Measurements from ENCODE around the gene NOS3.
"Not testable (repeated sequence)": the region's sequence is repeated elsewhere in the genome, so short reads cannot be mapped to it uniquely, and the experiment has no call there.

The NOS3 gene

DNA sequence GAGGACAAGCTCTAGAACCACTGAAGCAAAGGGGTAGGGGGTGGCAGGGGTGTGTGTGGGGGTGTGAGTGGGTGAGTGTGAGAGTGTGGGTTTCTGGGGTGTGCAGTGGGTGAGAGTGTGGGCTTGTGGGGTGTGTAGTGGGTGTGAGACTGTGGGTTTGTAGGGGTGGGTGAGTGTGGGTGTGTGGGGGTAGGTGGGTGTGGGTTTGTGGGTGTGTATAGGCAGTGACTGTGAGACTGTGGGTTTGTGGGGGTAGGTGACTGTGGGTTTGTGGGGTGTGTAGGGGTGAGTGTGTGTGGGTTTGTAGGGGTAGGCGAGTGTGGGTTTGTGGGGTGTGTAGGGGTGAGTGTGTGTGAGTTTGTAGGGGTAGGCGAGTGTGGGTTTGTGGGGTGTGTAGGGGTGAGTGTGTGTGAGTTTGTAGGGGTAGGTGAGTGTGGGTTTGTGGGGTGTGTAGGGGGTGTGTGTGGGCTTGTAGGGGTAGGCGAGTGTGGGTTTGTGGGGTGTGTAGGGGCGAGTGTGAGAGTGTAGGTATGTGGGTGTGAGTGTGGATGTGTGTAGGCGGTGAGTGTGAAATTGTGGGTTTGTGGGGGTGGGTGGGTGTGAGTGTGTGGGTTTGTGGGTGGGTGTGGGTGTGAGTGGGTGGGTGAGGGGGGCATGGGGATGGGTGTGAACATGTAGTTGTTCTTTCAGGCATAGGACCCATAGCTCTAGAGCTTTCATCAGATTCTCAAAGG is 8.8 kb downstream of the NOS3 start:
- TF ChIP-seq POLR2A (IDR thresholded peaks at IDR 0.05; ENCODE audit: low read depth, low read length), result no peak
- no peak for DNase-seq (ENCODE audit: insufficient read length, low spot score)
- FAIRE-seq, result no peak

DNA sequence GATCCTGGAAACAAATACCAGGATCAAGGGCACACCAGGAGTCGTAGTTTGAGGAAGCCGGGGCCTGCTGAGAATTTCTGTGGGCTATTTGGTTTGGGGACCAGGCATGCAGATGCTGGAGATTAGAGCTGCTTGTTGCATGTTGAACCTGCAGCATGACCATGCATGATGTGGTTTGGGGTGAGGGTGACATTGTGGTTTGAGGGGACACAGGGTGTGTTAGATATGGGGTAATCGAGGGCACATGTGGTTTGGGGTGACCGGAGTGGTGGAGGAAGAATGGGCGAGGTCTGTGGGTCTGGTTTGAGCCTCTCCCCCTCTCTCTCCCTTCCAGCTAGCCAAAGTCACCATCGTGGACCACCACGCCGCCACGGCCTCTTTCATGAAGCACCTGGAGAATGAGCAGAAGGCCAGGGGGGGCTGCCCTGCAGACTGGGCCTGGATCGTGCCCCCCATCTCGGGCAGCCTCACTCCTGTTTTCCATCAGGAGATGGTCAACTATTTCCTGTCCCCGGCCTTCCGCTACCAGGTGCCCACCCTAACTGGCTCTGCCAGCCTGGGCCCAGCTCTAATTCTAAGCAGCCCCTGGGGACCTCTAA is 10.2 kb downstream of the NOS3 start:
- no peak for FAIRE-seq
- DNase-seq (ENCODE audit: insufficient read length, low spot score), result no peak
- TF ChIP-seq POLR2A (IDR thresholded peaks at IDR 0.05; ENCODE audit: low read depth, low read length), result no peak

DNA sequence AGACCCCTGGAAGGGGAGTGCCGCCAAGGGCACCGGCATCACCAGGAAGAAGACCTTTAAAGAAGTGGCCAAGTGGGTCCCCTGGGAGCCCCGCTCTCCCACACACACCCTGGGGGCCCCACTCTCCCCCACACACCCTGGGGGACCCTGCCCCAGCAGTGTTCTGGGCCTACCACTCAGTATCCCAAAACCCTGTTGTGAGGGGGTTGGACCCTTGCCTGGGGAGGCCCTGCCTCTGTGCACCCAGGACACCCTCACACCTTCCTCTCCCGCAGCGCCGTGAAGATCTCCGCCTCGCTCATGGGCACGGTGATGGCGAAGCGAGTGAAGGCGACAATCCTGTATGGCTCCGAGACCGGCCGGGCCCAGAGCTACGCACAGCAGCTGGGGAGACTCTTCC is 10.7 kb downstream of the NOS3 start:
- FAIRE-seq, result no peak
- DNase-seq (ENCODE audit: insufficient read length, low spot score), result no peak
- no peak for TF ChIP-seq POLR2A (IDR thresholded peaks at IDR 0.05; ENCODE audit: low read depth, low read length)

DNA sequence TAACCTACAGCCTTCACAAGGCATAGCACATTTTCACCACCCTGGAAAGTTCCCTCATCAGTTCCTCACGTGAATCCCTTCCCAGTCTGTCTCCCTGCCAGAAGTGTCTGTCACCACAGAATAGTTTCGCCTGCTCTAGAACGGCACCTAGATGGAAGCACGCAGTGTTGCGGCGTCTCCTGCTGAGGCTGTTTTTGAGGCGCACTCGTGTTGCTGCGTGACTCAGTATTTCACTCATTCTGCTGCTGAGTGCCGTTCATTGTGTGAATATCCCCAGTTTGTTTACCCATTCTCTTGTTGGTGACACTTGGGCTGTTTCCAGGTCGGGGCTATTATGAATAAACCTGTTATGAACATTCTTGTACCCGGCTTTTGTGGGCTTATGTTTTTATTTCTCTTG is 12.8 kb downstream of the NOS3 start:
- no peak for TF ChIP-seq POLR2A (IDR thresholded peaks at IDR 0.05; ENCODE audit: low read depth, low read length)
- no peak for DNase-seq (ENCODE audit: insufficient read length, low spot score)
- no peak for FAIRE-seq

DNA sequence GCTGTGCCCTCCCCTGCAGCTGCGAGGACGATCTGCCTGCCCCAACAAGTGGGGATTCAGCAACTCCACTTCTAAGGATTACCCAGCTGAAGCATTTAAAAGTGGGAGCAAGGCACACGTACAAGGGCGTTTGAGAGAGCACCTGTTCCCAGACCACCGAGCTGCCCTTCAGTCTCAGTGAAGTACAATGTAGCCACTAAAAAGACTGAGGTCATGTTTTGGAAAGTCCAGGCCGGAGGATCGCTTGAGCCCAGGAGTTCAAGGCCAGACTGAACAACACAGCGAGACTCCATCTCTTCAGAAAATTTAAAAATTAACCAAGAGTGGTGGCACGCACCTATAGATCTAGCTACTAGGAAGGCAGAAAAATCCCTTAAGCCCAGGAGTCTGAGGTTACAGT is 14.7 kb downstream of the NOS3 start:
- FAIRE-seq (no peak), DNase-seq (ENCODE audit: insufficient read length, low spot score) (no peak)
- no peak for TF ChIP-seq POLR2A (IDR thresholded peaks at IDR 0.05; ENCODE audit: low read depth, low read length)

DNA sequence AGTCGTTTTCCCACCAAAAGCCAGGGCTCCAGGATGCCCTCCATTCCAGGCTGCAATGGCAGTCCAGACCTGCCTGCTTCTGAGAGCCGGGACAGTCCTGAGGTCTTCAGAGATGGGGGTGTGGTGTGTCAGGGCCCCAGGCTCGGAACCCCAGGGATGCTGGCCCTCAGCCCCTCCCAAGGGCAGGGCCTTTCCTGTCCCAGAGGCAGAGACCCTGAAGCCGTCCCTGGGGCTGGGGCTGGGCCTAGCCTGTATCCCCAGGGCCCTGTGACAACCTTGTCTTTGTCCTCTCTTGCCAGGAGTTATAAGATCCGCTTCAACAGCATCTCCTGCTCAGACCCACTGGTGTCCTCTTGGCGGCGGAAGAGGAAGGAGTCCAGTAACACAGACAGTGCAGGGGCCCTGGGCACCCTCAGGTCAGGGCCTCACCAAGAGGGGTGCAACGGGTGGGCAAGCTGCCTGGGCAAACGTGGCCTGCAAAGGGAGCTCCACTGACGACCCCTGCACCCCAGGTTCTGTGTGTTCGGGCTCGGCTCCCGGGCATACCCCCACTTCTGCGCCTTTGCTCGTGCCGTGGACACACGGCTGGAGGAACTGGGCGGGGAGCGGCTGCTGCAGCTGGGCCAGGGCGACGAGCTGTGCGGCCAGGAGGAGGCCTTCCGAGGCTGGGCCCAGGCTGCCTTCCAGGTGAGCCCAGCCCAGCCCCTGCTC is 15.9 kb downstream of the NOS3 start:
- no peak for TF ChIP-seq POLR2A (IDR thresholded peaks at IDR 0.05; ENCODE audit: low read depth, low read length)
- no peak for FAIRE-seq
- no peak for DNase-seq (ENCODE audit: insufficient read length, low spot score)

DNA sequence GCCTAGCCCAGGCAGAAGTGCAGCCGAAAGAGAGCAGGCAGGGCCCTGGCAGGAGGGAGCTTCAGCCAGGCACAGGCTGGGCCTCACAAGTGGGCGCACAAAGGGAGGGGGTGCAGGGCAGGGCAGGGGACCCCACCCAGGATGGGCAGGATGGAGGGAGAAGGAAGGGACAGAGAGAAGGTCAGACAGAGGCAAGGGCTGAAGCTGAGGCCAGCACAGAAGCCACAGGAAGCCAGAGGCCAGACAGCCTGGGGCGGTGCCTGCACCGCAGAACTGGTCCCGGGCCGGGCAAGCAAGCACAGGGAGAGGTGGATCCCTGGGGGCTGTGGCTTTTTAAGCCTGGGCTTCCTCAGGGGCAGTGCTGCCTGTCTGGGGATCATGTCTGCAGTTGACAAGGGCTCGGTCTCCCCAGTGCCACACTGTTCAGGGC is 16.7 kb downstream of the NOS3 start:
- DNase-seq (ENCODE audit: insufficient read length, low spot score), result no peak
- no peak for TF ChIP-seq POLR2A (IDR thresholded peaks at IDR 0.05; ENCODE audit: low read depth, low read length)
- no peak for FAIRE-seq

DNA sequence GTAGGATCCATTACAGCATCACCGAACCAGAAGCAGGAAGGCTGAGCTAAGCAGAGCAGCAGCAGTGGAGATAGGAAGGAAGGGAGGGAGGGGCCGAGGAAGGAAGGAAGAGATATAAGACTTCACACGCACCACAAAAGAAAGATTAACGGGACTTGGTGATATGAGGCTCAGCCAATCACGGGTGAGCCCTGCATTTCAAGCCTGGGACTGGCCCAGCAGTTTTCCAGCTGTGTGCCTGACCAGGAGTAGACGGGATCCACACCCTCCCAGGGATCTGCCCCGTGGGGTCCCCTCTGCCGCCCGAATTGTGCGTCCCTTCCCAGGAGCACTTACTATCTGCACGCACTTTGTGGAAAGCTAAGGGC is 17.3 kb downstream of the NOS3 start:
- no peak for DNase-seq (ENCODE audit: insufficient read length, low spot score)
- TF ChIP-seq POLR2A (IDR thresholded peaks at IDR 0.05; ENCODE audit: low read depth, low read length), result no peak
- FAIRE-seq, result no peak

DNA sequence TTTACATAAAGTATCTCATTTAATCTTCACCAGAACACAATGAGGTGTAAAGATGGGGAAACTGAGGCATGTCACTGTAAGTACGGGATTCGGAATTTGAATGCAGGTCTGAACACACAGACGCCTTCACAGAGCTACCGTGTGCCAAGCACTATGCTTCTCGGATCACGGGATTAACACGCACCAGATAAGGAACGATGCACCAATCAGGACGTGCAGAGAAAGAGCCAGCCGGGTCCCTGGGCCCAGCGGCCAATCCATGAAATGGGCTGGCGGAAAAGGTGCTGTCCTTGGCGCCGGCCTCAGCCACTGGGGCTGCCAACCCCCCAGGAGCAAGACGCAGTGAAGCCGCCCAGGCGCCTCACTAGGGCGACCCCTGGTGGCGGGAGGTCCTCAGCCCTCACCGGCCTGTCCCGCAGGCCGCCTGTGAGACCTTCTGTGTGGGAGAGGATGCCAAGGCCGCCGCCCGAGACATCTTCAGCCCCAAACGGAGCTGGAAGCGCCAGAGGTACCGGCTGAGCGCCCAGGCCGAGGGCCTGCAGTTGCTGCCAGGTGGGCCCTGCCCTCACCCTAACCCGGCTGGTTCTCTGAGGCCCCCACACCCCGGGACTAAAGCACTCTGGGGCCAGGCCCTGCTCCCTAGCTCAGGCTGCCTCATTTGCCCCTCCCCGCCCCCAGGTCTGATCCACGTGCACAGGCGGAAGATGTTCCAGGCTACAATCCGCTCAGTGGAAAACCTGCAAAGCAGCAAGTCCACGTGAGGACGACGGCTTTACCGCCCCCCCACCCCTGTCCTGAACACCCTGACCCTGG is 17.9 kb downstream of the NOS3 start:
- DNase-seq (ENCODE audit: insufficient read length, low spot score), result no peak
- TF ChIP-seq POLR2A (IDR thresholded peaks at IDR 0.05; ENCODE audit: low read depth, low read length), result 0 out of 2 replicates have a peak, but pooled peaks have one; percentile 9
- FAIRE-seq, result no peak

DNA sequence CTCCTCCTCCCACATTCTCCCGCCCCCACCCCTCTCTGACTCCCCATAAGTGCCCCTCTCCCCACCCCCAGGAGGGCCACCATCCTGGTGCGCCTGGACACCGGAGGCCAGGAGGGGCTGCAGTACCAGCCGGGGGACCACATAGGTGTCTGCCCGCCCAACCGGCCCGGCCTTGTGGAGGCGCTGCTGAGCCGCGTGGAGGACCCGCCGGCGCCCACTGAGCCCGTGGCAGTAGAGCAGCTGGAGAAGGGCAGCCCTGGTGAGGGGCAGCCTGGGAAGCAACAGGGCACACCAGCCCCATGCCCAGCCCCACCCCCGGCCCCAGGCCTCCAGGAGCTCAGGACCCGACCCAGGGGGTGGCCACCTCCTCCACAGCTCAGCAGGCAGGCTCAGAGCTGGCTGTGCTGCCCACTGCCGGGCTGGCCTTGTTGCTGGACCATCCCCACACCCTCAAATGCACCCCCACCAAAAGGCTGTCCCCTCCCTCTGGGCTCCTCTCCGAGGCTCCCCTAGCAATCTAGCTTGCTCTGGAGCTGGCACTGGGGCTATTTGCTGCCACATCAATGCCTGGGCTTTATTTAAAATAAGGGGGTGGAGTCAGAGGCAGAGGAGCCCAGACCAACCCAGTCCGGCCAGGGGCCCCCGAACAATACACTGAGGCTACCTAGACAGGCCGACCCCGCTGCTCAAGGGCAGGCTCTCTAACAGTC is 18.7 kb downstream of the NOS3 start:
- DNase-seq (ENCODE audit: insufficient read length, low spot score), result no peak
- no peak for TF ChIP-seq POLR2A (IDR thresholded peaks at IDR 0.05; ENCODE audit: low read depth, low read length)
- no peak for FAIRE-seq

DNA sequence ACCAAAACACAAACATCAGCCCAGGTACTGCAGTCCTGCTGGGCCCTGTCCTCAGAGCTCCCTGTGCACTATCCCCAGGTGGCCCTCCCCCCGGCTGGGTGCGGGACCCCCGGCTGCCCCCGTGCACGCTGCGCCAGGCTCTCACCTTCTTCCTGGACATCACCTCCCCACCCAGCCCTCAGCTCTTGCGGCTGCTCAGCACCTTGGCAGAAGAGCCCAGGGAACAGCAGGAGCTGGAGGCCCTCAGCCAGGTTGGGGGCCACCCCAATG is 19.2 kb downstream of the NOS3 start:
- no peak for TF ChIP-seq POLR2A (IDR thresholded peaks at IDR 0.05; ENCODE audit: low read depth, low read length)
- FAIRE-seq (no peak), DNase-seq (ENCODE audit: insufficient read length, low spot score) (no peak)

DNA sequence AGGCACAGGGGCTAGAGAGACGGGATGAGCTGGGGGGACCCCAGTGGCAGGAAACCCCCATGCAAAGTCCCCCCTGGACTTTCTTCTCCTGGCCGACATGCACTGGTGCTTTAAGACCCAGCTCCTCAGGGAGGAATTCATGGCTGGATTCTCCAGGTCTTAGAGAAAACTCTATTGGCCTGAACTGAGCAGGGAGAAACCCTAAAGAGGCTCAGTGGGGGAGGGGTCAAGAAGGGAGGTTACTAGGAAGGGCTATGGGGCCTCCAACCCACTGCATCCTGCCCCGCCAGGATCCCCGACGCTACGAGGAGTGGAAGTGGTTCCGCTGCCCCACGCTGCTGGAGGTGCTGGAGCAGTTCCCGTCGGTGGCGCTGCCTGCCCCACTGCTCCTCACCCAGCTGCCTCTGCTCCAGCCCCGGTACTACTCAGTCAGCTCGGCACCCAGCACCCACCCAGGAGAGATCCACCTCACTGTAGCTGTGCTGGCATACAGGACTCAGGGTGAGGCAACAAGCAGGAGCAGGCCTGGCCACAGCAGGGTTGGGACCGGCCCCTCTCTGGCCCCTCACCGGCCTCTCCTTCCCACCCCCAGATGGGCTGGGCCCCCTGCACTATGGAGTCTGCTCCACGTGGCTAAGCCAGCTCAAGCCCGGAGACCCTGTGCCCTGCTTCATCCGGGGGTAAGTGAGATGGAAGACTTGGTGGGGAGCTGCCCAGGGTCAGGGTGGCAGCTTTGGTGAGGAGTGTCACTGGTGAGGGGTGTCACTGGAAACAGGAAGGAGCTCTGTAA is 19.7 kb downstream of the NOS3 start:
- FAIRE-seq, result no peak
- DNase-seq (ENCODE audit: insufficient read length, low spot score), result no peak
- 0 out of 2 replicates have a peak, but pooled peaks have one; percentile 14 for TF ChIP-seq POLR2A (IDR thresholded peaks at IDR 0.05; ENCODE audit: low read depth, low read length)

DNA sequence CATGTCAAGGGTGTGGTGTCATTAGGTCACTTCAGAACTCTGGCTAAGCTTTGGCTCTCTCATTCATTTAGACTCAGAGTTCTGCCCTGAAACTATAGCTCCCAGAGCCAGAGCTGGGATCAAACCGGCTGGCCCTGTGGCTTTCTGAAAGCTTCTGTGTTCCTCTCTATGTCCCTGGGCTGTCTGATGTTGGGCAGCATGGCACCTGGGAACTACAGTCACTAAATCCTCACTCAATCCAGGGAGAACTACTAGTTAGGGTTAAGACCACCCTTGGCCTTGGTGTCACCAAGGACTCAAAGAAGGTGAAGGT is 20.2 kb downstream of the NOS3 start:
- FAIRE-seq (no peak), DNase-seq (ENCODE audit: insufficient read length, low spot score) (no peak)
- TF ChIP-seq POLR2A (IDR thresholded peaks at IDR 0.05; ENCODE audit: low read depth, low read length), result no peak

DNA sequence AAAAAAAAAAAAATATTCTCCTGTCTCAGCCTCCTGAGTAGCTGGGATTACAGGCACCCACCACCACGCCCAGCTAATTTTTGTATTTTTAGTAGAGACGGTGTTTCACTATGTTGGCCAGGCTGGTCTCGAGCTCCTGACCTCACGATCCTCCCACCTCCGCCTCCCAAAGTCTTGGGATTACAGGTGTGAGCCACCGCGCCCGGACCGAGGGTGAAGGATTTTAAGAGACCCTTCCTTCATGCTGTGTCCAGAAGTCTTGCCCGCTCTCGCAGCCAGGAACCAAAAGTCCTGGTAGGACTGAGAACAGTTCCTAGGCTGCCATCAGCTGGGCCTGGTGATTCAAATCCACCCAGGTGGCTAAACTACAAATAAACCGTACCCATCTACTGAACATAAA is 20.8 kb downstream of the NOS3 start:
- FAIRE-seq; DNase-seq (ENCODE audit: insufficient read length, low spot score): not testable (repeated sequence)

Data from H54 (cell line).